Measurements from ENCODE around the gene SLX4.

SLX4 gene

GRCh38 chr16:3584412-3584811 lies 27.0 kb downstream of the SLX4 start:
- Mint-ChIP-seq H3K27ac (no peak overlapping the region), H3K36me3 (ENCODE audit: low read depth) (peaks cover 10% of the 10 kb centered on the region), H3K4me1 (ENCODE audit: low read depth) (peaks cover 25% of the 10 kb centered on the region), H3K27me3 (no peaks in the 10 kb centered on the region), H3K9me3 (no peaks in the 10 kb centered on the region), H3K4me3 (no peak overlapping the region)

DNA sequence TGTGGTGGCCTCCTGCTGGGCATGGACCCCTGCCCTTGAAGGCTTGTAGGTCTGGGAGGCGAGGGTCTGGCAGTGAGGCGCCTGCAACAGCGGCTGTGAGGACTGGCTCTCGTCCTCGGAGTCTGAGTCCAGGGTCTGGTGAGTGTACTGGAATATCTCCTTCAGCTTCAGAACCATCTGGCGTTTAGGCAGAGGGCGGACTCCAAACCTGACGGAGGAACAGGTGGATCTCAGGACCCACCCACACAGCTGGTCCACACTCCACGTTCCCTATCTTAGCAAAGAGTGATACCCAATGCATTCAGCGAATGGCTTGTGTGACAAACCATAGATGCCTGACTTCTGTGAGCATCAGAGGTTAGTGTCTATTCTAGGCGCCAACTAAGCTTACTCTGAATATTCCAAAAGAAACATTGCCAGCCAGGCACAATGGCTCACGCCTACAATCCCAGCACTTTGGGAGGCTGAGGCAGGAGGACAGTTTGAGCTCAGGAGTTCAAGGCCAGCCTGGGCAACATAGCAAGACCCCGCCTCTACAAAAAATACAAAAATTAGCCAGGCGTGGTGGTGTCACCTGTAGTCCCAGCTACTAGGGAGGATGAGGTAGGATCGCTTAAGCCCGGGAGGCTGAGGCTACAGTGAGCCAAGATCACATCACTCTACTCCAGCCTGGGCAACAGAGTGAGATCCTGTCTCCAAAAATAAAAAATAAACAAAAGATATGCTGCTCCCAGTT lies 27.9 kb downstream of the SLX4 start:
- peaks cover 9% of the 10 kb centered on the region for H3K36me3 Mint-ChIP-seq (ENCODE audit: low read depth)
- H3K4me3 Mint-ChIP-seq, result no peak overlapping the region
- peaks cover 33% of the 10 kb centered on the region for H3K4me1 Mint-ChIP-seq (ENCODE audit: low read depth)
- H3K9me3 Mint-ChIP-seq, result no peaks in the 10 kb centered on the region
- H3K27ac Mint-ChIP-seq, result no peak overlapping the region
- no peaks in the 10 kb centered on the region for H3K27me3 Mint-ChIP-seq

GRCh38 chr16:3582276-3583165 lies 28.9 kb downstream of the SLX4 start:
- peaks cover 3% of the 10 kb centered on the region for H3K36me3 Mint-ChIP-seq (ENCODE audit: low read depth)
- no peak overlapping the region for H3K4me3 Mint-ChIP-seq
- no peak overlapping the region for H3K27ac Mint-ChIP-seq
- H3K4me1 Mint-ChIP-seq (ENCODE audit: low read depth), result peaks cover 41% of the 10 kb centered on the region
- no peaks in the 10 kb centered on the region for H3K27me3 Mint-ChIP-seq
- H3K9me3 Mint-ChIP-seq, result no peaks in the 10 kb centered on the region

DNA sequence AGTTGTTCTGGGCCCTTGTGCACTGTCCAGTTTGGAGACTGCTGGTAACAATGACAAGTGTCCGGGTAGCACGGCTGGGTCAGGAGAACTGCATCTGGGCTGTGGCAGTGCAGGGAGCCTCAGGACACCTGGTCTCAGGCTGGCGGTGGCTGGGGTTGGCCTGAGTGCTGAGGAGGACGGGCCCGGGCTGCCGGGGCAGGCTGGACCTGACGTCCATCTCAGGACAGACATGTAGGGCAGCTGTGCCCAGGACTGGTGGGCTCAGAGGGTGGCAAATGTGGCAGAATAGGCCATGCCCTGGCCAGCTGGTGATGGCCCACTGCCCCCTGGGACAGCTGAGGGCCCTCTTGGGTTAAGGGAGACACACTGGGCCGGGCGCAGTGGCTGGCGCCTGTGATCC lies 30.0 kb downstream of the SLX4 start:
- H3K4me1 Mint-ChIP-seq (ENCODE audit: low read depth), result peaks cover 52% of the 10 kb centered on the region
- H3K36me3 Mint-ChIP-seq (ENCODE audit: low read depth), result peaks cover 3% of the 10 kb centered on the region
- H3K27ac Mint-ChIP-seq, result no peak overlapping the region
- no peaks in the 10 kb centered on the region for H3K27me3 Mint-ChIP-seq
- no peaks in the 10 kb centered on the region for H3K9me3 Mint-ChIP-seq
- no peak overlapping the region for H3K4me3 Mint-ChIP-seq

DNA sequence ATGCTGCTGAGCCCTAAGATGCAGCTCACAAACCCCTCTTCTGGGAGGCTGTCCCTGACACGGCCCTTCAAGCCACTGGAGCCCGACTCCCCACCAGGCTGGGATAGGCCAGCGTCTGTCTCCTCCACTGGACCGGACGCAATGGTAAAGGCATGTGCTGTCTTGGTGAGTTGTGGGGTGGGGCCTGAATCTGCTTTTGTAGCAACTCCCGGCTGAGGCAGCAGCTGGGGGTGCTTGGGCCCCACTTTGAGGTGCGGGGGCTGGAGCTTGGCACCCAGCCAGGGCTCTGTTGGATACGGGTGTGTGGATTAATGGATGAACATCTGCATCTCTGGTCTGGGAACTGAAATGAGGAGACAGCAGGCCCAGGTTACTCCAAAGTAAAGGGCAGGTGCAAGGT lies 30.7 kb downstream of the SLX4 start:
- Mint-ChIP-seq H3K9me3 (no peaks in the 10 kb centered on the region), H3K36me3 (ENCODE audit: low read depth) (no peaks in the 10 kb centered on the region), H3K4me1 (ENCODE audit: low read depth) (peaks cover 52% of the 10 kb centered on the region), H3K27me3 (no peaks in the 10 kb centered on the region), H3K27ac (no peak overlapping the region), H3K4me3 (no peak overlapping the region)

GRCh38 chr16:3580251-3580651 lies 31.2 kb downstream of the SLX4 start:
- Mint-ChIP-seq H3K27ac (no peak overlapping the region), H3K4me3 (no peak overlapping the region), H3K4me1 (ENCODE audit: low read depth) (peaks cover 52% of the 10 kb centered on the region), H3K9me3 (no peaks in the 10 kb centered on the region), H3K36me3 (ENCODE audit: low read depth) (no peaks in the 10 kb centered on the region), H3K27me3 (no peaks in the 10 kb centered on the region)

- peaks cover 52% of the 10 kb centered on the region for H3K4me1 Mint-ChIP-seq (ENCODE audit: low read depth)
- no peak overlapping the region for H3K27ac Mint-ChIP-seq
- H3K27me3 Mint-ChIP-seq, result no peaks in the 10 kb centered on the region
- H3K36me3 Mint-ChIP-seq (ENCODE audit: low read depth), result no peaks in the 10 kb centered on the region
- no peak overlapping the region for H3K4me3 Mint-ChIP-seq
- no peaks in the 10 kb centered on the region for H3K9me3 Mint-ChIP-seq
Observed at GRCh38 chr16:3579776-3580175, 31.6 kb downstream of the SLX4 start.

DNA sequence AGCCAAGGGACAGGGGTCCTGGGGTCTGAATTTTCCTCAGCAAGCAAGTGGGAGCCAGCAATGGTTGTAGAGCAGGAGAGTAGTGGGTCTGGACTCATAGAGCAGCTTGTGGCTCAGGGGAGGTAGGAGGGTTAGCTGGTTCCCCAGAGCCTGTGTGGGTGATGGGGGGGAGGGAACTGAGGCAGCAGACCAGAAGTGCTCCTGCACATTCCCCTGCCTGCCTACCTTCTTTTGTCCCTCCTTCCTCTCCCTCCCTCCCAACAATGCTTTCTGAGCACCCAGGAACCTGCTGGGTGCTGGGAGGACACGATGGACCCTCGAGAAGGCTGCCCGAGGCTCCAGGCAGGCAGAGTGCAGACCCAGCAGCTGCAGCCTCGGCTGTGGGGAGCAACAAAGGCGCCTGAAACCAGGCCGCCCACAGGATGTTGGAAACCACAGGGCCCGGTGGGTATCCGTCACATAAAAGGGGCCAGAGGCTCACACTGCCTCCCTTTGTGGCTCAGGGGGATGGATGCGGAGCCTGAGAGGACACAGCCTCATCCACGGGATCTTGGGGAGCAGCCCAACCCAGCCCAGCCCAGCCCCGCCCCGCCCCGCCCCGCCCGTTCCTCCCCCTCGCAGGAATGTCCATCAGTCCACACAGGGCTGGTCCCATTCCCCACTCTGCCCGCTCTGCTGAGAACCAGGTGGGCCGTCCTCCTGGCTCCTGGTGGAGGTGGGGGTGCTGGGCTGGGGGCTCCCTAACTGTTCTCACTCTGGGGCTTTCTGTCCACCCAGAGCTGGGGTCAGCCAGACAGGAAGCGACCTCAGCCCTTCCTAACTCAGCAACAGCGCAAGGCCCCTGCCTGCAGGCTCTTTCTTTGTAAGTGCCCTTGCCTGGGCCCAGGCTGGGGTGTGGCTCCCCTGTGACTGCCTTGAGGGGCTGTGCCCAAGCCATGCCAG lies 32.5 kb downstream of the SLX4 start:
- no peaks in the 10 kb centered on the region for H3K36me3 Mint-ChIP-seq (ENCODE audit: low read depth)
- no peaks in the 10 kb centered on the region for H3K27me3 Mint-ChIP-seq
- no peaks in the 10 kb centered on the region for H3K9me3 Mint-ChIP-seq
- H3K27ac Mint-ChIP-seq, result peak overlapping the region; percentile 79
- H3K4me3 Mint-ChIP-seq, result peak overlapping the region; percentile 69
- H3K4me1 Mint-ChIP-seq (ENCODE audit: low read depth), result peaks cover 52% of the 10 kb centered on the region

- H3K27ac Mint-ChIP-seq, result peak overlapping the region; percentile 79
- H3K9me3 Mint-ChIP-seq, result no peaks in the 10 kb centered on the region
- H3K4me3 Mint-ChIP-seq, result peak overlapping the region; percentile 69
- H3K27me3 Mint-ChIP-seq, result no peaks in the 10 kb centered on the region
- H3K4me1 Mint-ChIP-seq (ENCODE audit: low read depth), result peaks cover 56% of the 10 kb centered on the region
- H3K36me3 Mint-ChIP-seq (ENCODE audit: low read depth), result no peaks in the 10 kb centered on the region
Observed at GRCh38 chr16:3578121-3578520, 33.3 kb downstream of the SLX4 start.

GRCh38 chr16:3577302-3577752 lies 34.1 kb downstream of the SLX4 start, which contains the start of gene NLRC3:
Gene NLRC3, minus strand, starts transcription at chr16:3577403. Its CDS starts 12,367 bp downstream, at chr16:3565036.
- no peaks in the 10 kb centered on the region for H3K27me3 Mint-ChIP-seq
- peak within 1 kb of the TSS; percentile 94 for H3K27ac Mint-ChIP-seq
- peaks cover 61% of the 10 kb centered on the region for H3K4me1 Mint-ChIP-seq (ENCODE audit: low read depth)
- H3K36me3 Mint-ChIP-seq (ENCODE audit: low read depth), result peaks cover 2% of the 10 kb centered on the region
- peak within 1 kb of the TSS; percentile 93 for H3K4me3 Mint-ChIP-seq
- H3K9me3 Mint-ChIP-seq, result no peaks in the 10 kb centered on the region

GRCh38 chr16:3576211-3576610 lies 35.2 kb downstream of the SLX4 start:
- Mint-ChIP-seq H3K36me3 (ENCODE audit: low read depth) (peaks cover 10% of the 10 kb centered on the region), H3K4me1 (ENCODE audit: low read depth) (peaks cover 63% of the 10 kb centered on the region), H3K9me3 (no peaks in the 10 kb centered on the region), H3K27ac (peak overlapping the region; percentile 94), H3K27me3 (no peaks in the 10 kb centered on the region), H3K4me3 (peak overlapping the region; percentile 93)

- H3K4me1 Mint-ChIP-seq (ENCODE audit: low read depth), result peaks cover 63% of the 10 kb centered on the region
- H3K27ac Mint-ChIP-seq, result peak overlapping the region; percentile 63
- H3K36me3 Mint-ChIP-seq (ENCODE audit: low read depth), result peaks cover 13% of the 10 kb centered on the region
- H3K9me3 Mint-ChIP-seq, result peaks cover 4% of the 10 kb centered on the region
- H3K27me3 Mint-ChIP-seq, result no peaks in the 10 kb centered on the region
- H3K4me3 Mint-ChIP-seq, result peak overlapping the region; percentile 93
Observed at GRCh38 chr16:3575491-3575890, 35.9 kb downstream of the SLX4 start.

GRCh38 chr16:3574195-3574594 lies 37.2 kb downstream of the SLX4 start:
- Mint-ChIP-seq H3K9me3 (peaks cover 9% of the 10 kb centered on the region), H3K27ac (no peak overlapping the region), H3K27me3 (no peaks in the 10 kb centered on the region), H3K36me3 (ENCODE audit: low read depth) (peaks cover 24% of the 10 kb centered on the region), H3K4me1 (ENCODE audit: low read depth) (peaks cover 50% of the 10 kb centered on the region), H3K4me3 (no peak overlapping the region)

GRCh38 chr16:3573146-3573815 lies 38.1 kb downstream of the SLX4 start:
- Mint-ChIP-seq H3K36me3 (ENCODE audit: low read depth) (peaks cover 28% of the 10 kb centered on the region), H3K4me3 (no peak overlapping the region), H3K9me3 (peaks cover 9% of the 10 kb centered on the region), H3K27me3 (no peaks in the 10 kb centered on the region), H3K27ac (peak overlapping the region; percentile 61), H3K4me1 (ENCODE audit: low read depth) (peaks cover 42% of the 10 kb centered on the region)
